ENCODE data around the gene DHRS4.
"Not testable (repeated sequence)": the region's sequence is repeated elsewhere in the genome, so short reads cannot be mapped to it uniquely, and the experiment has no call there.

DHRS4 gene

DNA sequence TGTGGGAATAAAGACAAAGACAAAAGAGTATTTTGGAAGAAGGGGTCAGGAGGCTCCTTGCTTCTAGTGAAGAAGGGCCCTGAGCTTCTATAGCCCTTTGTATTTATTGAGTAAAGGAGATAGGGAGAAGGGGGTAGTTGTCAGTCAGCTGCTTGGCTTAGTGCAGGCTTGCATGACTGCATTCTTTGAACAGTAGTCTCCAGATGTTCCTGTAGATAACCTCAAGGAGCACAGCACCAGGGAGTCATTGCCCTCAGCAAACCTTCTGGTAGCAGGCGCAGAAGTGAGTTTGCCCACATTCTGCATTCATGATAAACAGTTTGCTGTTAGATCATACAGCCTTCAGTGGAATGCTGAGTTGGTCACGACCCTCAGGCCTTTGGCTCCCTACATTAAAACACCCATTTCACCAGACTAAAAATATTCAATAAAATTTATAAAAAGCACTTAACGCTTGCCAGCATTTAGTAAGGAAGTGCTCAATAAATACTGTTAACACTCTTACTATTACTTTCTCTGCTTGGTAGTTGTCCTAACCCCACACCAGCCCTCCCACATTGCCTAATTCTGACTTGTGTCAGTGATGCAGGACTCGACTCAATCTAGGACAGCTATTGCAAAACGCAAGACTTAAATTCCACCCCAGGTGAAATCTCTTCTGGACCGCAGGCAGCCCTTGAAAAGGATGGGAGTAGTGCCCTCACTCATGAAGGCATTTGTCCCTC, 3.0 kb upstream of the DHRS4 start:
- TF ChIP-seq CTCF (IDR thresholded peaks at IDR 0.05; ENCODE audit: low read depth, low read length): no peak
- no peak overlapping the region for H3K4me3 ChIP-seq (replicated peaks in 1 of 2; ENCODE audit: low read depth in 2 of 2, low read length in 2 of 2)
- no peak for DNase-seq (ENCODE audit: low read depth in 2 of 2)

DNA sequence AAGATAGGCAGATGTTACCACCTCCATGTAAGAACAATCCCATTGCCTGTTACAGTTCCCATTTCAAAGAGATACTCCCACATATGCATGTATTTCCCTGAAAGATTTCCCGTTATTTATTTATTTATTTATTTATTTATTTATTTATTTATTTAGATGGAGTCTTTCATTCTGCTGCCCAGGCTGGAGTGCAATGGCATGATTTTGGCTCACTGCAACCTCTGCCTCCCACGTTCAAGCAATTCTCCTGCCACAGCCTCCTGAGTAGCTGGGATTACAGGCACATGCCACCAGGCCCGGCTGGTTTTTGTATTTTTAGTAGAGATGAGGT, 2.5 kb upstream of the DHRS4 start:
- H3K4me3 ChIP-seq (replicated peaks in 1 of 2; ENCODE audit: low read depth in 2 of 2, low read length in 2 of 2): not testable (repeated sequence)

GRCh38 chr14:23951590-23952201, 1.9 kb upstream of the DHRS4 start:
- no peak for DNase-seq (ENCODE audit: low read depth in 2 of 2)
- H3K4me3 ChIP-seq (replicated peaks in 1 of 2; ENCODE audit: low read depth in 2 of 2, low read length in 2 of 2): no peak overlapping the region
- no peak for TF ChIP-seq CTCF (IDR thresholded peaks at IDR 0.05; ENCODE audit: low read depth, low read length)

More for the DNA sequence above, 2.5 kb upstream of the DHRS4 start:
- not testable (repeated sequence) for DNase-seq (ENCODE audit: low read depth in 2 of 2)

DNA sequence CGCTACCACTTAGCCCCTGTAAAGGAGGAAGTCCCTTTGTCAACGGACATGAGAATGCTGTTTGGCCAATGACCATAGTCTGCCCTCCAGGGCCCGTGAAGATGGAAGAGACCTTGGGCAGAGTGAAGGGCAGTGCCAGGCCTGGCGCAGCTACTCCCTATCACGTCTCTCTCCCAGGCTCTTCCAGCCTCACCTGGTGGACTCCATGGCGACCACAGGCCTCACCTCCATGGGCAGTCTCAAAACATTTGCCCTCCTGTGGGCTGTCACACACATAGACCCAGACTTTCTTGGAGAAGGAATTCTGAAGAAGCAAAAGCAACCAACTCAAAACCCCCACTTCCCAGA, 480 bp upstream of the DHRS4 start:
- H3K4me3 ChIP-seq (replicated peaks in 1 of 2; ENCODE audit: low read depth in 2 of 2, low read length in 2 of 2): peak overlapping the region; percentile 83
- not testable (repeated sequence) for DNase-seq (ENCODE audit: low read depth in 2 of 2)

- peak overlapping the region; percentile 83 for H3K4me3 ChIP-seq (replicated peaks in 1 of 2; ENCODE audit: low read depth in 2 of 2, low read length in 2 of 2)
- not testable (repeated sequence) for DNase-seq (ENCODE audit: low read depth in 2 of 2)
Observed at GRCh38 chr14:23954279-23954614, 677 bp downstream of the DHRS4 start.

DNA sequence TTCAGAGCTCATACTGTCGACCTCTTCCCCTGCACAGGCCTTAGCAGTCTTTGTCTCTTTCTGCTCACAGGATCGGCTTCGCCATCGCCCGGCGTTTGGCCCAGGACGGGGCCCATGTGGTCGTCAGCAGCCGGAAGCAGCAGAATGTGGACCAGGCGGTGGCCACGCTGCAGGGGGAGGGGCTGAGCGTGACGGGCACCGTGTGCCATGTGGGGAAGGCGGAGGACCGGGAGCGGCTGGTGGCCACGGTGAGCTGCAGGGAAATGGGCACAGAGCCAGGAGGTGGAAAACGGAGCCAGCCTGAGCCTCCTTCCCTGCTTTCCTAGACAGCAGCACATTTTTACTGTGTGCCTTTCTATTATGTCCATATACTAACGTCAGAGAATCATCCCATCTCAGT, 1.4 kb downstream of the DHRS4 start:
- H3K4me3 ChIP-seq (replicated peaks in 1 of 2; ENCODE audit: low read depth in 2 of 2, low read length in 2 of 2); DNase-seq (ENCODE audit: low read depth in 2 of 2): not testable (repeated sequence)

DNA sequence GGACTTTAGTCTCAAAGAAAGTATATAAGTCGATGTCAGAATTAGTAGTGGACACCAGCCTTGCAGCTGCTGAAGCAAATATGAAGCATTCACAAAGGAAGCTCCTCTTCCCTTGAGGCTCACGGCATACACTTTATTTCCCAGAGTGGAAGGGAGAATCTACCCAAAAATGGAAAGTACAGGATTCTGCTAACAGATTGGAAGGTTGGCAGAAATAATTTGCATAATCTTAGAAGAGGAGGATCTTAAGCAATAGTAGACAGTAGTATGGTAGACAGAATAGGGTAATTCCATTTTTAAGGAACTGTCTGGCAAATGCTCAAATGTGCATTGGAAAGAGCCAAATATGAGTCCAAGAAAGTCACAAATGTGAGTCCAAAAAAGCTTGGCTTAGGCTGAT, 2.2 kb downstream of the DHRS4 start:
- not testable (repeated sequence) for DNase-seq (ENCODE audit: low read depth in 2 of 2); H3K4me3 ChIP-seq (replicated peaks in 1 of 2; ENCODE audit: low read depth in 2 of 2, low read length in 2 of 2)

DNA sequence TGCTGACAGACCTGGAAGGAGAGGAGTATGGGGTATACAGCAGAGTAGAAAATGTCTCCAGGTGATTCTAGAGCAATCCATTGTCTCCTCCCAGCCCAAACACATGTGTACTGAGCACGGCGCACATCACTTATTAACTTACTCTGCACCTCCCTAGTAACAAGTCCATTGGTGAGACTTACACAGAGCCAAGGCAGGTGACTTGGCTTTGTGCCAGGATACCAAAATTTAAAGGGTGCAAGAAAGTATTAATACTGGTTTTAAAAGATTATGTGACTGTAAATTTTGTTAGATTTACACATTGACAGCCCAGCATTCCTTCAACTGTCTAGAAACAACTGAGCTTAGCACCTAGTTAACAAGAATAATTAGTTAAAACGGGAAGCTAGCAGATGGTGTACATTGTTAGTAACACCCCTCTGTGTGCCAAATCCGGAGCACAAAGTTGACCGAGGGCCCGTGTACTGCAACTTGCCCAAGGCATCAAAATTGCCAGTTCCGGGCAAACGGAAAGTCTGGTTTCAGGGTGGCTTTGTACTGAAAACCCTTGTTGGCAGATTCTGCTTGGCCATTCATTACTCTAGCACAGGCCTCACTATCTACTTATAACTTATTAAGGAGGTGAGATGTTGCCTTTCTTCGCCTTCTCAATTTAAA, 4.5 kb downstream of the DHRS4 start:
- H3K4me3 ChIP-seq (replicated peaks in 1 of 2; ENCODE audit: low read depth in 2 of 2, low read length in 2 of 2): not testable (repeated sequence)

DNA sequence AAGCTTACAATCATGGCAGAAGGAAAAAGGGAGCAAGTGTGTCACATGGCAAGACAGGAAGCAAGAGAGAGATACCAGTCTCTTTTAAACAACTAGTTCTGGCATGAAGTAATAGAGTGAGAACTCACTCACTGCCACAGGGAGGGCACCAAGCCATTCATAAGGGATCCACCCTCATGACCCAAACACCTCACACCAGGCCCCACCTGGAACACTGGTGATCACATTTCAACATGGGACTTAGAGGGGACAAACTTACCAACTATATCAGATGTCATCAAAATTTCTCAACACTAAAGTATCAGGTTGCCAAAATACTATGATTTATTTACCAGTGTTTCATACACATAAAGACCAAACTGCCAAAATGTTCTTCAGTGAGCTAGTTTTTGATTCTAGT, 7.3 kb downstream of the DHRS4 start:
- DNase-seq (ENCODE audit: low read depth in 2 of 2); H3K4me3 ChIP-seq (replicated peaks in 1 of 2; ENCODE audit: low read depth in 2 of 2, low read length in 2 of 2): not testable (repeated sequence)

More for the DNA sequence above, 4.5 kb downstream of the DHRS4 start:
- not testable (repeated sequence) for DNase-seq (ENCODE audit: low read depth in 2 of 2)

DNA sequence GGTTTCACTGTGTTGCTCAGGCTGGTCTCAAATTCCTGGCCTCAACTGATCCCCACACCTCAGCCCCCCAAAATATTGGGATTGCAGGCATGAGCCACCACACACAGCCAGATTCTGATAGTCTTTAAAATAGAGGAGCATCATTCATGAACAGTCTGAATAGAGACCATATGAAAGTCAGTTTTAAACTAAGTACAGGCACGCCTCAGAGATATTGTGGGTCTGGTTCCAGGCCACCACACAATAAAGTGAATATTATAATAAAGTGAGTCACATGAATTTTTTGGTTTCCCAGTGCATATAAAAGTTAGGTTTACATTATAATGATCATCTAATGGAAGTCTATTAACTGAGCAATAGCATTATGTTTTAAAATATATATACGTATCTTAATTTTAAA, 8.1 kb downstream of the DHRS4 start:
- H3K4me3 ChIP-seq (replicated peaks in 1 of 2; ENCODE audit: low read depth in 2 of 2, low read length in 2 of 2); DNase-seq (ENCODE audit: low read depth in 2 of 2): not testable (repeated sequence)

DNA sequence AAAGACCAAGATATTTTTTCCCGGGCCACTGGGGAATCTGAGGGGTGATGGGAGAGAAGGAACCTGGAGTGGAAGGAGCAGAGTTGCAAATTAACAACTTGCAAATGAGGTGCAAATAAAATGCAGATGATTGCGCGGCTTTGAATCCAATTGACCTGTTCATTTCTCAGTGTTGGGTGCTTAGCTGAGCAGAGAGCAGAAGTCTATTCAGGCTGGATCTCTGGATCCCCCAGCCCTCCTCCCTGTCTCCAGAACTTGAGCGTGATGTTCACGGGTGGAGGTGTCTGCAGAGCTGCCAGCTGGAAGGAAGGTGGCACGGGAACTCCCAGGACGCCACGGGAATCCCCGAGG, 15.5 kb downstream of the DHRS4 start:
- DNase-seq (ENCODE audit: low read depth in 2 of 2); H3K4me3 ChIP-seq (replicated peaks in 1 of 2; ENCODE audit: low read depth in 2 of 2, low read length in 2 of 2): not testable (repeated sequence)

DNA sequence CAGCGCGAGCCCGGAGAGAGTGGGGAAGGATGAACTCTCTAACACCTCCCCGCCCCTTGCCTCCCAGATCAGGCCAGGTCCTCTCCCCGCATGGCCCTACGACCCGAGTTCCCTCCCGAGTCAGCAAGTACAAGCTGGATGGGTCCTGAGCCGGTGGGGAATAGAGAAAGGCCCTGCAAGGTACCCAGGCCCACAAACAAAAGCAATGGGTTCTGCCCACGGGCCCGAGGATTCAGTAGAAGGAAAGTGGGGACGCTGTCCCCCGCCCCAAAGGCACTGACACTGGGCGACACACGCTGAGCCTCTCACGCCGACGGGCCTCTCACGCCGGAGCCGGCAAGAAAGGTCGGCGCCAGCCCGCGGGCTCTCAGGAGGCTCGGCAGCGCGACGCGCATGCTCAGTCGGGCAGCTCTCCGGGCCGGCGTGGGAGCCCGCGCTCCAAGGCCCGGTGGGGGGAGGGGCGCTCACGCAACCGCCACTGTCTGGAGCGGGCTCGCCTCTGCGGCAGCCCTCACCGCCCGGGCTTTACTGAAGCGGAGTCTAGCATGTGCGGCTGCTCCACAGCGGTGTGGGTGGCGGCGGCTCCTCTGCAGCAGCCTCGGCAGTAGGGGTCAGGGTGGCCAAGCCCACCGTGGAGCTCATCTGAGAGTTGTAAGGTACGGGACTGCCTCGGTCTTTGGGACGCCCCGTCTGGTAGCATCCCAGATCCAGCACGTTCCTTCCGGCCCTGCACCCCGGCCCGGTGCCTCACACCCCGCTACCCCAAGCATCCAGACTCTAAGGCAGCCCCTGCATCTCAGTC, 16.1 kb downstream of the DHRS4 start:
- not testable (repeated sequence) for DNase-seq (ENCODE audit: low read depth in 2 of 2)
- peak overlapping the region; percentile 33 to 37 for H3K4me3 ChIP-seq (replicated peaks in 1 of 2; ENCODE audit: low read depth in 2 of 2, low read length in 2 of 2)

- DNase-seq (ENCODE audit: low read depth in 2 of 2); H3K4me3 ChIP-seq (replicated peaks in 1 of 2; ENCODE audit: low read depth in 2 of 2, low read length in 2 of 2): not testable (repeated sequence)
Observed at GRCh38 chr14:23970283-23970659, 16.7 kb downstream of the DHRS4 start.

DNA sequence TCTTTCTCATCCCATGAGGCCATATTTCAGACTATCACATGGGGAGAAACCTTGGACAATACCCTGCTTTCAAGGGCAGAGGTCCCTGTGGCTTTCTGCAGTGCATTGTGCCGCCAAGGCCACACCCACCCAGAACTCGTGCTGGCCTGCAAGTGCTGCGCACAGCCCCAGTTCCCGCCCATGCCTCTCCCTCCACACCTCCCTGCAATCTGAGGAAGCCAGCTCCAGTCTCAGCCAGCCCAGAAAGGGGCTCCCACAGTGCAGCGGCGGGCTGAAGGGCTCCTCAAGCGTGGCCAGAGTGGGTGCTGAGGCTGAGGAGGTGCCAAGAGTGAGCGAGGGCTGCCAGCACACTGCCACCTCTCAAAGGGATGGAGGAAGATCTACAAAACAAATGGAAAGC, 19.6 kb downstream of the DHRS4 start:
- H3K4me3 ChIP-seq (replicated peaks in 1 of 2; ENCODE audit: low read depth in 2 of 2, low read length in 2 of 2); DNase-seq (ENCODE audit: low read depth in 2 of 2): not testable (repeated sequence)

DNA sequence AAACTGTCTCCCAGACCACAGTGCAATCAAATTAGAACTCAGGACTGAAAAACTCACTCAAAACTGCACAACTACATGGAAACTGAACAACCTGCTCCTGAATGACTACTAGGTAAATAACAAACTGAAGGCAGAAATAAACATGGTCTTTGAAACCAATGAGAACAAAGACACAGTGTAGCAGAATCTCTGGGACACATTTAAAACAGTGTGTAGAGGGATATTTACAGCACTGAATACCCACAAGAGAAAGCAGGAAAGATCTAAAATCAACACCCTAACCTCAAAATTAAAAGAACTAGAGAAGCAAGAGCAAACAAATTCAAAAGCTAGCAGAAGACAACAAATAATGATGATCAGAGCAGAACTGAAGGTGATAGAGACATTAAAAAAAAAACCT, 20.5 kb downstream of the DHRS4 start:
- not testable (repeated sequence) for DNase-seq (ENCODE audit: low read depth in 2 of 2); H3K4me3 ChIP-seq (replicated peaks in 1 of 2; ENCODE audit: low read depth in 2 of 2, low read length in 2 of 2)
